Upper lobe of left lung (tissue), 4 donors: ENCODE measurements around the gene CES1.

Source experiments
- POLR2A ChIP-seq, 4 donors: fragments of 450-650 bp; IDR thresholded peaks; one replicate each; pipeline ENCODE4 v1.5.1; 2016 to 2017; ENCODE audit warnings: antibody characterized with exemption in 4 of 4, mild to moderate bottlenecking in 2 of 4
- TF ChIP-seq, protein P1 (sequence below), 6 experiments: fragments of 450-650 bp in 4 of 6; fragments of 200-600 bp in 2 of 6; sonication (generic) in 2 of 6; IDR thresholded peaks; one replicate each; pipeline ENCODE4 v1.5.1; 2016 to 2019; ENCODE audit warnings: antibody characterized with exemption in 6 of 6

DNA sequence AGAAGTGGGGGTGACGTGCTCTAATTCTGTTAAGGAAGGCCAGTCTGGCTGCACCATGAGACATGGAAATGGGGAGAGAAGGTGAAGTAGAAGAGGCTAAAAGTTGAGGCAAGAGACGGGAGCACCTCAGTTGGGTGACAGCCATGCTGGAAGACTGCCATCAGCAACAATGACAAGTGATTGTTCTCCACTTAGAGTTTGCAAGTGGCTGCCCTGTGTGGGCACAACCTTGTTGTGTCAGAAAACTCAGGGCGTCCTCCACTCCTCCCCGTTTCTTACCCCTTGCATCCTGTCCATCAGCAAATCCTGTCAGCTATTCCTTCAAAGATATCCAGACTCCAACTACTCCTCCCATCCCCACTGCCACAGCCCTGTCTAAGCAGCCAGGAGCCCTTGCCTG is 17.6 kb downstream of the CES1 start:
- no peak for TF ChIP-seq POLR2A (IDR thresholded peaks at IDR 0.05)
- TF ChIP-seq, protein P1, sequence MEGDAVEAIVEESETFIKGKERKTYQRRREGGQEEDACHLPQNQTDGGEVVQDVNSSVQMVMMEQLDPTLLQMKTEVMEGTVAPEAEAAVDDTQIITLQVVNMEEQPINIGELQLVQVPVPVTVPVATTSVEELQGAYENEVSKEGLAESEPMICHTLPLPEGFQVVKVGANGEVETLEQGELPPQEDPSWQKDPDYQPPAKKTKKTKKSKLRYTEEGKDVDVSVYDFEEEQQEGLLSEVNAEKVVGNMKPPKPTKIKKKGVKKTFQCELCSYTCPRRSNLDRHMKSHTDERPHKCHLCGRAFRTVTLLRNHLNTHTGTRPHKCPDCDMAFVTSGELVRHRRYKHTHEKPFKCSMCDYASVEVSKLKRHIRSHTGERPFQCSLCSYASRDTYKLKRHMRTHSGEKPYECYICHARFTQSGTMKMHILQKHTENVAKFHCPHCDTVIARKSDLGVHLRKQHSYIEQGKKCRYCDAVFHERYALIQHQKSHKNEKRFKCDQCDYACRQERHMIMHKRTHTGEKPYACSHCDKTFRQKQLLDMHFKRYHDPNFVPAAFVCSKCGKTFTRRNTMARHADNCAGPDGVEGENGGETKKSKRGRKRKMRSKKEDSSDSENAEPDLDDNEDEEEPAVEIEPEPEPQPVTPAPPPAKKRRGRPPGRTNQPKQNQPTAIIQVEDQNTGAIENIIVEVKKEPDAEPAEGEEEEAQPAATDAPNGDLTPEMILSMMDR (IDR thresholded peaks at IDR 0.05), result no peak
